LNCAP (cell line): ENCODE measurements around the gene RHOV.

Experiments used
- CTCF ChIP-seq: fragments of 450-650 bp; IDR thresholded peaks from 2 replicates; pipeline ENCODE4 v1.5.1; 2017; ENCODE audit warnings: mild to moderate bottlenecking

RHOV gene

DNA sequence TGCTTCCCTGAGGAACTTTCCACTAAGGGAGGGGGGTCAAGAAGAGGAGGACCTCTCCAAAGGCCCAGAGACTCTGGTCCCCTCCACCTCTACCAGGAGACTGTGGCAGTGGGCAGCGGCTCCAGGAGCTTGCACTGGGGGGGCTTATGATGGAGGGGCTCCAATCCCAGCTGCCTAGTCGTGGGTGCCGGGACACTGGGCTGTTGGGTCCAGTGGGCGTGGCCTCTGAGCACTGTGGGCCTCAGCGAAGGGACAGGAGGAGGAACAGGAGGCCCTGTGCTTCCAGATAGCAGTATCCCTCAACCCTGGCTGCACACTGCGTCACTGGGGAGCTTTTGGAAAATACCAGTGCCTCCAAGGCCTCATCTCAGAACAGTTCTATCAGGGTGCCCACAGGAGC, 41.6 kb upstream of the RHOV start:
- no peak for TF ChIP-seq CTCF

DNA sequence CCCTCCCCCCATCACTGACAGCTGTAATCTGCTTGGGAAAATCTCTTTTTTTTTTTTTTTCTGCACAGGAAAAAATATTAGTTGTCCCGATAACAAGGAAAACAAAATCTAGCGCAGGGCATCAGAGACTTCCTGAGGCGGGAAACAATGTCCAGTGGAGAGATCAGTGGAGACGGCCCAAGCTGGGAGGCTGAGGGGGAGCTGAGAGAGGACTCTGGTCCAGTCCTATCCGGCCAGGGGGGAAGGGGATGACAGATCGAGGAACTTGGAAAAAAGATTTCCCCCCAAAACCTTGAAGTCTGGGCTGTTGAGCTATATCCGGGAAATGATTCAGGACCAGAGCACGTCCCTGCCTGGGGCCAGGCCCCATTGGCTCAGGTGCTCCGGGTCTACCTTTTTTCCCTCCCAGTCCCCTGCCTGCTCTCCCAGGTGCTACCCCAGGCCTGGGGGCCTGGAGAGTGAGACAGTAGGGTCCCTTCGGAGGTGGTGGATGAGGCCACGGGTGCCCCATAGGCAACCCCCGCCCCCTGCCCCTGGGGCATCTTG, 41.2 kb upstream of the RHOV start:
- TF ChIP-seq CTCF = no peak

DNA sequence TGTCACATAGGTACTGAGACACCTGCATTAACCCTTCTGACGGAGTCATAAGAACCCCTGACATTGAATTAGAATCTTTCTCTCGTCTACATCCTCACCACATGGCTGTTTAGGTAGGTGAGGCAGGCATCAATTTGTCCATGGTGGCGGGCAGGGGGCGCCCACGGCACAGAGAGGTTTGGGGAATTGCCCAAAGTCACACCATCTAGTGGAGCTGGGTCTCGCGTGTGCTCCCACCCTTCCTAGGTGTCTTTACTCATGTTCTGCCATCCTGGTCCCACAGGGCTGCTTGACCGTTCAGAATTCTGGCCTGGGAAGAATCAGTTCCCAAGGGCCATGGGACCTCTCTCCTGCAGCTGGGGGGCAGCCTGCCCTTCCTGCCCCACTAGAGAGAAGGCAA, 40.5 kb upstream of the RHOV start:
- TF ChIP-seq CTCF = no peak

- TF ChIP-seq CTCF = no peak
Measured at GRCh38 chr15:40914013-40914412, 40.0 kb upstream of the RHOV start.

DNA sequence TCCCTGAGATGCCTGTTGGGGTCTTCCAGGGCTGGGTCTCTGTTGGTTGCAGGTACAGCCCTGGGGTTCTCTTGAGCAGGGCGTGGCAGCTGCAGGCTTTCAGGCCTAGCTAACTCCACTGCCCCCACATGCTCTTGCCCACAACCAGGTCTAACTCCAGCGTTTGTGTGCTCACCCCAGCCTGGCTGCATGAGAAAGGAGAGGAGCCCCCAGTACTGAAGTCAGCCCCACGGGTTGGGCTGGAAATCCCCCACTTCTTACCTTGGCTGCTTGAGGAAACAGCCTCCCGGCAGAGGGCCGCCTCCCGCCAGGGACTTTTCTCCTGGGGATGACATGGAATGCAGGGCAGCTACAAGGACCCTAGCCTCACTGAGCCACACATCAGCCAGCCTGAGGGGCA, 38.4 kb upstream of the RHOV start:
- no peak for TF ChIP-seq CTCF

GRCh38 chr15:40911693-40912092, 37.7 kb upstream of the RHOV start:
- no peak for TF ChIP-seq CTCF

GRCh38 chr15:40911141-40911540, 37.1 kb upstream of the RHOV start:
- no peak for TF ChIP-seq CTCF
